ENCODE measurements around the gene ERCC6.

ERCC6 gene

DNA sequence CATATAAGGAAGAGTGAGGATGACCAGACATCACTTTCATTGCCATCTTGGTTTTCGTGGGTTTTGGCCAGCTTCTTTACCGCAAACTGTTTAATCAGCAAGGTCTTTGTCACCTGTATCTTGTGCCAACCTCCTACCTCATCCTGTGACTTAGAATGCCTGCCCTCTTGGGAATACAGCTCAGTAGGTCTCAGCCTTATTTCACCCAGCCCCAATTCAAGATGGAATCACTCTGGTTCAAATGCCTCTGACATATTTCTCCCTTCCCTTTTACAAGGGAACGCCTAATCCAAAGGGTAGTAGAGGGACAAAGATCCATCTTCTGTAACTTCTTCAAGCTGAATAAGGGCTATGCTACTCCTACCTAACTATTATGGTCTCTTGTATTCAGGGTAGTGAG lies 4.7 kb upstream of the ERCC6 start:
- DNase-seq, result no peak

DNA sequence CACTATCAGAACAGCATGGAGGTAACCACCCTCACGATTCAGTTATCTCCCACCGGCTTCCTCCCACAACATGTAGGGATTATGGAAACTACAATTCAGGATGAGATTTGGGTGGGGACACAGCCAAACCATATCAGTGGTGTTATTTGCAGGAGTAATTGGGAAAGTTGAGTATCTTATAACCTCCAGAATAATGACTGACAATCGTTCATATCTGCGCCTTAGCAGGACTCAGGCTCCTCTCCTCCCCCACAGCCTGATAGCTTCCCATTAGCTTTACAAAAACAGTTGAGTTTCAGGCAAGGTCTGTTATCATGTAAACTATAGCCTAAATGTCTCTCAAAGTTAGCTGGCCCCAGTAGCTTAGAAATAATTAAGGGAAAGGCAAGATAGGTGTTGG lies 3.4 kb upstream of the ERCC6 start:
- no peak for DNase-seq

DNA sequence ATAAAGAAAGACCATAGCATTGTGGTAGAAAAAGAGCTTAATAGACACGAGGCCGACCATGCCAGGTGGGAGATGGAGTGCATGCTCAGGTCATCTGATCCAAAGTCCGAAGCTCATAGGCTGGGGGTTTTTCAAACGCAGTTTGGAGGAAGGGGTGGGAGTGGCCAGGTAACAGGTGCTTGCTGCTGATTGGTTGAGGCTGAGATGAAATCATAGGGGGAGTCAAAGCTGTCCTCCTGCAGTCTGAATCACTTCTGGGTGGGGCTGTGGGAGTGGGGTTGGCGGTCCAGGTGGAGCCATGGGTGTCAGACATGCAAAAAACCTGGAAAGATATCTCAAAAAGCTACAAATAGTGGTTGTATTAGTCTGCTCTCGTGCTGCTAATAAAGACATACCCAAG lies 2.8 kb upstream of the ERCC6 start:
- DNase-seq, result no peak

DNA sequence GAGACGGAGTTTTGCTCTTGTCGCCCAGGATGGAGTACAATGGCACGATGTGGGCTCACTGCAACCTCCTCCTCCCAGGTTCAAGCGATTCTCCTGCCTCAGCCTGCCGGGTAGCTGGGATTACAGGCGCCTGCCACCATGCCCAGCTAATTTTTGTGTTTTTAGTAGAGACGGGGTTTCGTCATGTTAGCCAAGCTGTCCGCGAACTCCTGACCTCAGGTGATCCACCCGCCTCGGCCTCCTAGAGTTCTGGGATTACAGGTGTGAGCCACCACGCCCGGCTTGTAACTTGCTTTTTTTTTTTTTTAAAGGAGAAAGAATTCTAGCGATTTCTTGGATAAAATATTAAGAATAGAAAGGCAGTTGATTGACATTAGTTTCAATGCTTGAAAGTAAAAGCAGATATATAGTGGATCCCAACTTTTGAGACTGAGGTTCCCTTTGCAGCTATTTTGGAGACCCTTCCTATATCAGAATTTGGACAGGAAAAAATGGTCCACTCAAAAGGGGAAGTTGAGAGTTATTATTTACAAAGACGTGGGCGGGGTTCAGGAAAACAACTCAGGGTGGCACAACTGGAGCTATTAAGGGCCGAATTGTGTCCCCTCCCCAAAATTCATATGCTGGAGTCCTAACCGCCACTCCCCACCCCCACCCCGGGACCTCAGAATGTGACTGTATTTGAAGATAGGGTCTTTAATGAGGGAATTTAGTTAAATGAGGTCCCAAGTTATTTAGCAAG lies 1.3 kb upstream of the ERCC6 start:
- DNase-seq, result peak; percentile 30 to 50 (median 37)

DNA sequence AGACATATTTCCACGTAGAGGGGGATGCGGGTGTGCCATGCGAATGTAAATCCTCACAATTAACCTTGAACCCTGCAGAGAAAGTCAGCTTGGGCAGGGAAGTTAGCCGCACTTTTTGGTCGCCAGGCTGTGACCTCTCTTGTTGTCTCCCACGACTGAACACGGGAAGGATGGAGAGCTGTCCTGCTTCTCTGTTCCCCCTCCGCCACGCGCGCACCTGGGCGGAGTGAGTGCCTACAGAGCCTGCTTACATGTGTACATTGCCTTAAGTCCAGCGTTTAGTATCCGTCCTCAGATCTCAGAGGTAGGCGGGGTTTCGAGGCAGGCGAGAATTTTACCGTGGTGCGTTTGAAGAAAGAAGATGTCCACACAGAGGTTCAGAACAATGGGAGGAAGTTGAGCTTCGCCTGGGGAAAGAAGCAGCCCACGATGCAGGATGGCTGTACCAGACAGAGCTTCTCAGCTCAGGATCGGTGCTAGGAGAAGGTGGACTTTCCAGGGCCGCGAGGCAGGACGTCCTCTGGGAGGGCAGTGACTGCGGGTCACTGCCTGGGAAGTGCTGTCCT lies 482 bp upstream of the ERCC6 start:
- peak; percentile 38 to 44 (median 41) for DNase-seq

DNA sequence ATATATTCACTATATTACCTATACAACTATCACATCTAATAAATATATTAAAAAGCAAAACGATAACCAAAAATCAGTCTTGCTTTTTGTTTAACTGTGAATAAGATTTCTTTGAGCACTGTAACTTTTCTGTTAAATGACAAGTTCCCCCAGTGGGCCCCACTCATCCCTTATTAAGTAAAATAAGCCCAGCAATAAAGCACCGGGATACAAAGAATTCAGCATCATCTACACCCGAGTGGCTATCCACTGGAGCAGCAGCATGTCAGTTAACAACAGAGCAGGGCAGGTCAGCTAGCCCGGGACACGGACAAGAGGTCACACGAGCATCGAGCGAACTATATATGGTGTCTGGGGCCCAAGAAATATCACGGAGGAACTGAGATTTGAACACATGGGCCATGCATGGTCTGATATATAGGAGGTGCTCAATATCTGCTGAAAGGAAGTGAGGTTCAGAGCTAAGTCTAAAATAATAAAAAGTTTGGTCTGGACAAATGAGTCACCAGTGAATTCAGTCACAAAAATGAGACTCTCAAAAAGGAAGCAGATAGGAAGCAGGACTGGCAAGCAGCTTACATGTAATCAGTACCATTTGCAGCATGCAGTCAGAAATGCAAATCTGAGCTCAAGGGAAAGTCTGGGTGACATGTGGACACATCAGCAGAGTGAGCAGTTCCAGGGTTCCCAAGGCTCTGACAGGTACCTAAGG lies 4.1 kb downstream of the ERCC6 start:
- DNase-seq, result peak; percentile 77 to 92 (median 87)

DNA sequence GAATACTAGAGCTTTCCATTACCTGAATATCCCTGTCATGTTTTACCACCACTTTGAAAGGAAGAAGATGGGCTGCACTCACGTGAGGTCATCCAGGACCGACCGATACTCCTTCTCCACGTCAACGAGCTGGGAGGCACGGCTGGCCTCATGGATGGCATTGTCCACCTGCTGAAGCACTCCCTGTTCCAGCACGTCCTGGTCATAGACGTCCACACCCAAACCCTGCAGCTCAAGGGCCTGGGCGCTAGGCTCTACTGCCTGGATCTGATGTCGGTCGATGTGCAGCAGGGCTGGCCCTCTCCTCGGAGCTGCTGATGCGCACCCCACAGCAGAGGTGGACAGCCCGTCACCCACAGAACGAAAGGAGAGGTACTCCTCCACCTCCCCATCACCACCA lies 6.5 kb downstream of the ERCC6 start:
- no peak for DNase-seq

DNA sequence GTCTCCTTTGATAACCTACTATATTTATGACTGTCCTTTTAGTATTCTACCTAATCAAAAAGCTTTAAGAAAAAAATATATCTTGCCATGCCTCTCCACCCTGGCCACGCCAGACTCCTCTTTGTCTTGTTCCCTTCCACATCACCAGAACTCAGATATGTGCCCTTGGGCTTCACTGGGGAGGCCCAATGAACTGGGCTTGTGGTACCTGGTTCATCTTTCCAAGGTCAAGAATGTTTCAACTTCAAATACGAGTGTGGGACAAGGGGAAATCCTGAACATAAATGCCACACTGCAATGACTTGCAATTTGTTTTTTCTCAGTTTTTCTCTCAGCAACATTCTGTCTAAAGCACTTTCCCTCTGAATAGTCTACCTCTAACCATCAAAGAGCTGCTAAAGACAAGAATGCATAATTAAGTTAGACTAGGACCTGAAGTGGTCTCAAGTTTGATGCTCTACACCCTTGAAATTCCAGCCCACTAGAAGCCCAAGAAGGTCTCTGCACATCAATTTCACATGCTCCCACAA lies 9.9 kb downstream of the ERCC6 start:
- DNase-seq, result no peak

DNA sequence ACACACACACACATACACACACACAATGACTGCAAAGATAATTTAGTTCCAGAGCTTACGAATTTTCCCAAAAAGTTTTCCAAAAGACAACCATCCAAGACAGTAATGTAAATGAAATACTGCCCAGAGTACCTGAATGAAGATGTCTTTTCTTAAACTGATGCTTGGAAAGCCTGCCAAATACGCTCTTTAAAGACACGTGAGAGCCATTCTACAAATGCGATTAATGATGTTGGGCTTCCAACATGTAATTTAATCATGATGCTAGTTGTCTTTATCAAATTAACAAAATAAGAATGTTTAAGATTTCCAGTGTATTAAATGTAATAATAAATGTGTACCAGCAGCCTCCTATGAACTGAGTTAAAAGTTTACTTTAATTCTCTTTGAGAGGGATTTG lies 11.1 kb downstream of the ERCC6 start:
- DNase-seq, result no peak

DNA sequence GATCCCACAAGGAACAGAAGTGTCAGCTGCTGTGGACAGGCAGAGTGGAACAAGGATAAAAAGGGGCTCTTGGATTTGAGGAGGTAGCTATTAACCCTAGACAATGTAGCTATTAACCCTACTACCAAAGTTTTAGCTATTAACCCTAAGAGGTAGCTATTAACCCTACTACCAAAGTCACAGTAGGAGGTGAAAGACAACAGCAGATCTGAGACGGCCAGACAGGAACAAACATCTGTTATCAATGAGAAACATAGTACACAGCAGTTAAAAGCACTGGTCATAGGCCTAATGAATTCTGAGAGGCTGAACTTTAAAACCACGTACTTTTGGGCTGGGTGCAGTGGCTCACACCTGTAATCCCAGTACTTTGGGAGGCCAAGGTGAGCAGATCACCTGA lies 11.9 kb downstream of the ERCC6 start:
- DNase-seq, result no peak

DNA sequence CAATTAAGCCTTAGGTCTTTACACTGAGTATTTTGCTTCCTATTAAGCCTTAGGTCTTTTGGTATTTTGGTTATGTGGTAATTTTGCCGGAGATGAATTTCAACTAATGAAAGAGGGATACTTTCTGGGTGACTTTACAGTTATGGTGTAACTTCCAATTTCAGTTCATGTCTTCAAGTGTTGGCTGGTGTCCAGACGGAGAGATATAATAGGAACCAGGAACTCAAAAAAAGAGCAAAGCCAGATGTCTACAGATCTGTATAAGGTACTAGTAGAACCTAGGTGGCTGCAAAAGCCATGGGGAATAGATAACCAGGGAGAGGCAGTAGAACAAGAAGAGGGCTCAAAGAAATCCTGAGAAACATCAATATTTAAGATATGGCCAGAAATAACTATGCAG lies 12.3 kb downstream of the ERCC6 start:
- DNase-seq, result peak; percentile 42 to 61 (median 42)

DNA sequence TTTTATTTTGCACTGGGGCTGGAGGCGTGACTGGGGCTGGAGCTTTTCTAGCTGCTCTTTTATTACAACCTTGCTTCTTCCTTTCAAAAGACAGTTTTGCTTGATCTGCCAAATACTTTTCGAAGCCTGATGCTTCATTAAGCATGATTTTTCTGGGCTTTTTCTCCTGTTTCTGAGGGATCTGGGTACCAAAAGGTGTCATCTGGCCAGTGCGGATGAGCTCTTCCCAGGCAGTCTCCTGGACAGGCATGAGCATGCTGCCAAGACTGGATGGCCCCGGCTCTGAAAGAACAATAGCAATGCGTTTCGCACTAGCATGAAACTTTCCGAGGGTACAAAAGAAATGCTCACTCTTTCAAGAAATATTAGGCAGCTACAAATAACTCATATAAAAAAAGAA lies 14.4 kb downstream of the ERCC6 start:
- no peak for DNase-seq

DNA sequence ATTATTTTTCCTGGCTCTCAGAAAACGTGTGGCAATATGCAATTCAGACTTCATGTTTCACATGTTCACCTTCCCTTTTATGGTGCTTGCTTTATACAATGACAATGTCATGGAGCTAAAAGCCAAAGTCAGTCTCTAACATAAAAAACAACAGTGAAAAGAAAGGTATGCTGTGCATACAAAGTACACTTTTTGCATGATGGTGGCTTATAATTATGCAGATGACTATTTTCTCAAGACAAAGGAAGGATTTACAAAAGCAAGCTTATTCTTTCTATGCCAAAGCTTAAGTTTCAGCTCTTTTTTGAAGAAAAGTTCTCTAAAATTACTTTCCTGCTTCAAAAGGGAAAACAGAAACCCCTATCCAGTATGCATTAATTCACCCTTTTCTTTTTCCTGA lies 15.6 kb downstream of the ERCC6 start:
- DNase-seq, result no peak

DNA sequence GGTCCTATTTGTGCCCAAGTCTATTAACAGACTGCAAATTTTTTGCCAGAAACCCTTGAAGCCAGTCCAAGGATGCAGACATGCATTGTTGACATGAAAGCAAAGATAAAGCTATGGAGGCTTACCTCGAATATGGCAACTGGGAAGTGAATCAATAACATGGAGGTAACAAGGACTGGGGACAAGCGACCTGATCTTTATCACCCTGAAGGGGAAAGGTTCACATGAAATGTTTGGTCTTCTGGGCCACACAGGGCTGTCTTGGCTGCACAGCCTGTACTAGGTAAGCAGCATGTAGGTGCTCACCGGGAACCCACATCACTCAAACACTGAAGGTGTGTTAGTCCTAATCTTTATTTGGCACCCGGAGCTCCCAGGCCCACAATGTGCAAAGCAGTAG lies 17.9 kb downstream of the ERCC6 start:
- no peak for DNase-seq

DNA sequence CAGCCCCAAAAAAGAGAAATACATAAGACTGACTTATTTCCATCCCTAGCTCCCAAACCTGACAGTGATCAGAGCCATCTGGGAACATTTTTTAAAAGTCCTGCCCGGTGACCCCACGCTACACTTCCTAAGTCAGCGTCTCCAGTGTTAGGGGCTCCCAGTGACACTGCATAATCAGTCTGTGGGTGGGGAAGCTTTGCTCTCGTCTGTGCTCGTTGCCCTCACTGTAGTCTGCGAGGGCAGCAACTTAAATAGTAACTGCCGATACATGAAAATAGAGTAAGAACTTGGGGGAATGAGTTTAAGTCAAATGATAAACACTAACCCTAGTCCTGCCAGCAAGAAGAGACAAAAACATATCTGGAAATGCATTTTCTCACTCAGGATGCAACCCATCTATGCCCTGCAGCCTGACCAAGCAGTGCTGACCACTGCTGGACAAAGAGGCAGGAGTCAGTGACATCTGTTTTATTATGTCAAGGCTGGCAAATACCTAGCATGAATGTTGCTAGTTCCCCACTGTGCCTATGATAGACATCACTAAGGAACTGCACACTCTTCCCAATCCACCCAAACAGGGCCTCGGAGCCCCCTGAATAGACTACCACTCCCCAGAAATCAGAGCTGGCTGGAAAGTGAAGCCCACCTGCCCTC lies 18.7 kb downstream of the ERCC6 start:
- no peak for DNase-seq

DNA sequence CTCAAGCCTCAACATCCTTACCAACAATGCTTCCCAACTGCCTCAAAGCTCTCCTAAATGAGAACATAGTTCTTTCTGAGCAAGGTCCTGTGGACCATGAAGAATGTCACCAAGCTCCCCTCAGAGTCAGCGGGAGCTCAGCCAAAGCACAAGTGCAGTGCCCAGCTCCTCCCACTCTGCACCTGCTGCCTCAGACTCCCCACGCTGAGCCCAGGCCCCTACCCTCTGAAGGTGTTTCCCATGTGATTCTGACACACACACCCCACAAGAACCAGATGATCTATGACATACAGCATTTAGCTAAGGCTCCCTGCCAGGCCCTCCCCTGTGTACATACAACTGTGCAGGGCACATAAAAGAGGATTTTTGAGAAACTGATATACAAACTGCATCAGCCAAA lies 19.2 kb downstream of the ERCC6 start:
- DNase-seq, result no peak

DNA sequence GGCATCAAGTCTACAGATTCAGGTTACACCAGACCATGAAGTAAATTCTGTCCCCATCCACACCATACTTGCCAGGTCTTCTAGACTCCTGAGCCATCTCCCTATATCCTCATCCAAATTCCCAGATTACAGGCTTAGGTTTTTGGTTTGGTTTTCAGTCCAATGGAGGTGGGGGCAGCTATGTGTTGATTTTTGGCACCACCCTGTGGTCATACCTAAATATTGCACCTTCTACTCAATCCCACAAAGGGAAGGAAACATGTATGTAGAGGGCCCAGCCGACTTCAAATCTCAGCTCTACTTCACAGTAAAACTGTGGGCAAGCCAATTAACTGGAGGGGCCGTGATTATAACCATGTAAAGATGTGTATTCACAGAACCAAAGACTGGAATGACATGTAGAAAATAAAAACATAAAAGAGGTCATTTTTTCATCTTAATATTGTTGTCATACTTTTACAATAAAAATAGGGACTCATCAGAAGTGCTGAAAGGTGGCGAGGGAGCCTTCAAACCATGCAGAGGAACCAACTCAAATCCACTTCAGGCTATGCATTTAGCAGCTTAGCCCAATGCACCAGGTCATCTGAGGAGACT lies 19.8 kb downstream of the ERCC6 start:
- peak; percentile 46 to 61 (median 52) for DNase-seq

DNA sequence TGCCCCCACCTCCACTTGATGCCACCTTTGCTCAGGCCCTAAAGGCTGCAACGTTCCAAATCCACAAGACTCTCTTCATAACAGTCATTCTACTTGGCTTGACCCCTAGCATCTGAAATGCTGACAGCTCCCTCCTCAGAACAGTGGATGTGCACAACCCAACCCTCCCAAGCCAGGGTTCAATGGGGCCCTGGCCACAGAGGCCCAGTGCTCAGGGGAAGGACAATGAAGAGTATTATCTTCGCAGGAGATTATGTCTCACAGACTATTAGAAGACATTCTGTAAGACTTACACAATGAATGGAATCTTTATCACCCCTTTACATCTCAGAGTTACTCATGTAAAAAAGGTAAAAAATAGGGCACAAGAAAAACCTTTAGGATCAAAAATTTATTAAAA lies 20.4 kb downstream of the ERCC6 start:
- DNase-seq, result no peak

DNA sequence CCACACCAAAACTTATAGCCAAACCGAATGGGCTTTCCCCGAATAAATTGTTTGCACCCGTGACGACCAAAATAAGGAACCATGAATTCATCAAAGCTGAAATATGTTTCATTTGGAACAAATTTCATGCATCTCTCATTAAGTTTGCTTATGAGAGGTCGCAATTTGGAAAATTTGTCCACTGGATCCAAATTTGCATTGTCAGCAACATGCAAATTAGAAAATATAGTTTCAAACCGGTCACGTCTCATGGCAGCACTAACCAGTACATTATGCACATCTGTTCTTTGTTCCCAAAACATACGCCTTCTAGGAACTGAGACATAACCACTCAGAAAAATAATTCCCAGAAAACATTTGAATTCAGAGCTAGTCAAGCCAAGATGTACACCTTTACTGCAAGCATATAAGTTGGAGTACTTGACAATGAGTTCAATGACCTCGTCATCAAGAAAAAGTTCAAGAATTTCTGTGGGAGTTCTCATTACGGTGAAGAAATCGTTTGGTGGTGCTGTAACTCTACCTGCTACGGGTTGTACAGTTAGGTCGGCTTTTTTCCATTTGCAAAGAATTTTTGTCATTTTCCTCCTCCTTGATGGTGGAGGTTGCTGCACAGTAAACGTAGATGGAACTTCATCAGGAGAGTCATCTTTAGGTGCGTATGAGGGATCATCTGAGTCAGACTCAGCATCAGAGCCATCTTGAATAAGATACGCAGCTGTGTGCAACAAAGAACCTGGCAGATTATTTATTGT lies 22.5 kb downstream of the ERCC6 start:
- DNase-seq, result no peak

DNA sequence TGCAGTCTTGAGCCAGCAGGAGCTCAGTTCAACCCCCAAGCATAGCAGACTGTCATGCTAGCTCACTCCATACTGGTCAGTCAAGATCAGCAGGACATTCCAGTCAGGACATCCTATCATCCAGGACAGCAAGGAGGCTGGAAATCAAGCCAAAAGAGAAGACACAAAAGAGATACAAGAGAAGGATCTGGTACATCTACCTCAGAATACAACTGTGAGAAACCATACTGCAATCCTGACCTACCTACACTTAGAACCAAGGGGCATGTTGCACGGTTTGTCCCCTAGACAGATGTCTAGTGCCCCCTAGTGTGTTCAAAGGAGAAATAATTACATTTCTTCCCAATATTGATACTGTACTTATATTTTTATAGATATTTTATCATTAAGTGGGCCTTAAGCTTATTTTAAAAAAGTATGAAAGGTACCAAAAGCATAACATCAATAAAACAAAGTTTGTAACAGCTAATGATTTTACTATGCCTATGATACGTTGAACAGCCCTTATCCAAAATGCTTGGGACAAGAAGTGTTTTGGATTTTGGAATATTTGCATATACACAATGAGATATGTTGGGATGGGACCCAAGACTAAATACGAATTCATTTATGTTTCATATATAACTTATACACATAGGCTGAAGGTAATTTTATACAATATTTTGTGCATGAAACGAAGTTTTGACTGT lies 26.7 kb downstream of the ERCC6 start:
- peak; percentile 48 to 65 (median 50) for DNase-seq

DNA sequence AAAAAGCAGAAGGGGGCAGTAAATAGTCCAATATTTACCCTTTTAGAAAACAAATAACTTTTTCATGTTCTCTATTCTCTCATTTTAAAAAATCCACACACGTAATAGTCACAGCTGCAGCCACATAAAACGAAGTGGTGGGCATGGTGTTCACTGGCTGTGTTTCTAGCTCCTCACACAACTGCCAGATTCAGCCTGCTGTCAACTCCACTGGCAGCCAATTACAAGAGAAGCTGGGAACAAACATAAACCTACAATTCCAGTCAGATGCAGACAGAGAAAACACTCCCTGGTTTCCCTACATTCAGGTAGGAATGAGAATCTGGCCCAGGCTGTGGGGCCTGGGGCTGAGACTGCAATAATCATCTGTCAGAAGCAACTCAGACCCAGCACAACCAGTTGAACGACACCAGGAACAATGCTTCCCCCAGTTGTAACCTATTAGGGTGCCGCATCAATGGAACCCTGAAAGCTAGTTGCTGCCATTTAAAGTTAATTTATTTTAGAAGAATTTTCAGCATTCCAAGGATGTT lies 29.1 kb downstream of the ERCC6 start:
- DNase-seq, result no peak
